ENCODE measurements around the gene ARHGAP26.

The ARHGAP26 gene

GRCh38 chr5:143025376-143025775 lies 255.2 kb downstream of the ARHGAP26 start:
- TF ChIP-seq, protein P1, sequence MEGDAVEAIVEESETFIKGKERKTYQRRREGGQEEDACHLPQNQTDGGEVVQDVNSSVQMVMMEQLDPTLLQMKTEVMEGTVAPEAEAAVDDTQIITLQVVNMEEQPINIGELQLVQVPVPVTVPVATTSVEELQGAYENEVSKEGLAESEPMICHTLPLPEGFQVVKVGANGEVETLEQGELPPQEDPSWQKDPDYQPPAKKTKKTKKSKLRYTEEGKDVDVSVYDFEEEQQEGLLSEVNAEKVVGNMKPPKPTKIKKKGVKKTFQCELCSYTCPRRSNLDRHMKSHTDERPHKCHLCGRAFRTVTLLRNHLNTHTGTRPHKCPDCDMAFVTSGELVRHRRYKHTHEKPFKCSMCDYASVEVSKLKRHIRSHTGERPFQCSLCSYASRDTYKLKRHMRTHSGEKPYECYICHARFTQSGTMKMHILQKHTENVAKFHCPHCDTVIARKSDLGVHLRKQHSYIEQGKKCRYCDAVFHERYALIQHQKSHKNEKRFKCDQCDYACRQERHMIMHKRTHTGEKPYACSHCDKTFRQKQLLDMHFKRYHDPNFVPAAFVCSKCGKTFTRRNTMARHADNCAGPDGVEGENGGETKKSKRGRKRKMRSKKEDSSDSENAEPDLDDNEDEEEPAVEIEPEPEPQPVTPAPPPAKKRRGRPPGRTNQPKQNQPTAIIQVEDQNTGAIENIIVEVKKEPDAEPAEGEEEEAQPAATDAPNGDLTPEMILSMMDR (IDR thresholded peaks at IDR 0.05; ENCODE audit: low read depth, low read length, missing control alignments): no peak
- DNase-seq (ENCODE audit: extremely low read depth, low read depth): no peak
- H3K4me3 ChIP-seq (replicated peaks; ENCODE audit: low read depth, low read length): no peak overlapping the region

DNA sequence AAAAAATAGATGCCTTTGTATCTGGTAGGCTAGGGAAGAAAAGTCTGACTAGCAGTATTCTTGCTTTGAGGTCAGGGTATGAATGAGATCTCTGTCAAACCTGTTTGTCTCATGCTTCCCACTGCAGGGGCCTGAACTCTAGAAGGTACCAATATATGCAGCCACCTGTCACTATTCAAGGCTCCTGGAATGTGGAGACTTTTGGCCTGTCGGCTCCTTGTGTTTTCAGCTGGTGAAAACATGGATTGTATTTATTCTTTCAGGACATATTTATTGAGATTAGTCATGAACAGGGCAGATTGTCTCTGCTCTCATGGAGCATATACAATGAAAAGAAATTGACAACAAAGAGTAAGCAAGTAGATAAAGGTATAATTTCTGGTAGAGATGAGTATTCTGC lies 255.8 kb downstream of the ARHGAP26 start:
- no peak for DNase-seq (ENCODE audit: extremely low read depth, low read depth)

GRCh38 chr5:143026380-143026779 lies 256.2 kb downstream of the ARHGAP26 start:
- TF ChIP-seq, protein P1 (IDR thresholded peaks at IDR 0.05; ENCODE audit: low read depth, low read length, missing control alignments): no peak
- H3K4me3 ChIP-seq (replicated peaks; ENCODE audit: low read depth, low read length): no peak overlapping the region
- no peak for DNase-seq (ENCODE audit: extremely low read depth, low read depth)

More for the DNA sequence above, 255.8 kb downstream of the ARHGAP26 start:
- TF ChIP-seq, protein P1 (IDR thresholded peaks at IDR 0.05; ENCODE audit: low read depth, low read length, missing control alignments): no peak
- H3K4me3 ChIP-seq (replicated peaks; ENCODE audit: low read depth, low read length): no peak overlapping the region

DNA sequence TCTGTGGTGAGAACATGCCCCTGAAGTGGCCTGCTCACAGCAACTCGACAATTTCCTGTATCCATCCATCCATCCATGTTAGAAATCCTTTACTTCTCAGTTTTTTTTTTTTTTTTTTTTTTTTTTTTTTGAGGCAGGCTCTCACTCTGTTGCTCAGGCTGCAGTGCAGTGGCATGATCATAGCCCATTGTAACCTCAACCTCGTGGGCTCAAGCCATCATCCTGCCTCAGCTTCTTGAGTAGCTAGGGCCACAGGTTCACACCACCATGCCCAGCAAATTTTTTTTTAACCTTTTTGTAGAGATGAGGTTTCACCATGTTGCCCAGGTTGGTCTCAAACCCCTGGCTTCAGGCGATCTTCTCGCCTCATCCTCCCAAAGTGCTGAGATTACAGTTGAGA lies 259.1 kb downstream of the ARHGAP26 start:
- TF ChIP-seq, protein P1 (IDR thresholded peaks at IDR 0.05; ENCODE audit: low read depth, low read length, missing control alignments): no peak
- DNase-seq (ENCODE audit: extremely low read depth, low read depth): no peak
- H3K4me3 ChIP-seq (replicated peaks; ENCODE audit: low read depth, low read length): no peak overlapping the region

DNA sequence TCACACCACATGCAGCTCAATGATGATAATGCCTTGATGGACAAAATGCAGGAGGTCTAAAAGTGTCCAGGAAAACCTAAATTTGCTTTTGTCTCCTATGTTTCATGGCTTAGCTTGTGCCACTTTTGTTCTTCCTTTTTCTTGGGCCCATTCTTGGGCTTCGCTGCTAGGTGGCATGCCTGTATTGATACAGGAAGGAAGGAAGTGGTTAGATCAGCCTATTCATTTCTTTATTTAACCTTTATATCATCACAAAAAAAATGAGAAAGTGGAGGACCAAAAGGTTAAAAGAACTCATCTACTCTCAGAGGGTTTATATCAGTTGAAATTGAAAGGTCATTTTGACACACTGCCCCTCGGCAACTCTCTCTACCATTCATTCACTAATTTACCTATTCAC lies 260.2 kb downstream of the ARHGAP26 start:
- H3K4me3 ChIP-seq (replicated peaks; ENCODE audit: low read depth, low read length): no peak overlapping the region
- DNase-seq (ENCODE audit: extremely low read depth, low read depth): no peak
- TF ChIP-seq, protein P1 (IDR thresholded peaks at IDR 0.05; ENCODE audit: low read depth, low read length, missing control alignments): no peak

GRCh38 chr5:143031781-143032580 lies 261.8 kb downstream of the ARHGAP26 start:
- no peak overlapping the region for H3K4me3 ChIP-seq (replicated peaks; ENCODE audit: low read depth, low read length)
- no peak for DNase-seq (ENCODE audit: extremely low read depth, low read depth)
- TF ChIP-seq, protein P1 (IDR thresholded peaks at IDR 0.05; ENCODE audit: low read depth, low read length, missing control alignments): no peak

DNA sequence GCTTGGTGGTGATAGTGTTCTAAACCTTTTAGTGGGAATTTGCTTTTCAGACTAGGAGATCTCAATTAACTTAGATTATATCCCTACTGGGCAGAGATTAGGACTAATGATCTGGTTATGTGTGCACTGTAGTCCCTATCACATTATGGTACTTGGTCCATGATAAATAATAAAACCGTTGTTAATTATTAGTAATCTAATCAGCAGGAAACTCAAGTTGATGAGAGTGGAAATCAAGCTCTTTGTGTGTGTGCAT lies 262.3 kb downstream of the ARHGAP26 start:
- no peak for DNase-seq (ENCODE audit: extremely low read depth, low read depth)
- no peak overlapping the region for H3K4me3 ChIP-seq (replicated peaks; ENCODE audit: low read depth, low read length)
- TF ChIP-seq, protein P1 (IDR thresholded peaks at IDR 0.05; ENCODE audit: low read depth, low read length, missing control alignments): no peak

Measured in HFF-Myc (cell line).